LNCaP clone FGC (cell line): Measurements from ENCODE around the gene H2BK1.

ENCODE experiments used
- DNase-seq: peaks from one replicate; pipeline ENCODE4 v3.0.0-alpha.2; 2011; ENCODE audit warnings: low read depth
- H3K4me3 ChIP-seq: 2 replicates; pipeline ENCODE4 v1.5.1; 2011; ENCODE audit warnings: mild to moderate bottlenecking, low read depth, low read length, control low read depth
- TF ChIP-seq, protein P1 (sequence below): IDR thresholded peaks from 2 replicates; pipeline ENCODE4 v1.5.1; 2012; ENCODE audit warnings: mild to moderate bottlenecking; ENCODE audit not compliant: control insufficient read depth, insufficient read depth; ENCODE audit errors: extremely low read depth

The H2BK1 gene

DNA sequence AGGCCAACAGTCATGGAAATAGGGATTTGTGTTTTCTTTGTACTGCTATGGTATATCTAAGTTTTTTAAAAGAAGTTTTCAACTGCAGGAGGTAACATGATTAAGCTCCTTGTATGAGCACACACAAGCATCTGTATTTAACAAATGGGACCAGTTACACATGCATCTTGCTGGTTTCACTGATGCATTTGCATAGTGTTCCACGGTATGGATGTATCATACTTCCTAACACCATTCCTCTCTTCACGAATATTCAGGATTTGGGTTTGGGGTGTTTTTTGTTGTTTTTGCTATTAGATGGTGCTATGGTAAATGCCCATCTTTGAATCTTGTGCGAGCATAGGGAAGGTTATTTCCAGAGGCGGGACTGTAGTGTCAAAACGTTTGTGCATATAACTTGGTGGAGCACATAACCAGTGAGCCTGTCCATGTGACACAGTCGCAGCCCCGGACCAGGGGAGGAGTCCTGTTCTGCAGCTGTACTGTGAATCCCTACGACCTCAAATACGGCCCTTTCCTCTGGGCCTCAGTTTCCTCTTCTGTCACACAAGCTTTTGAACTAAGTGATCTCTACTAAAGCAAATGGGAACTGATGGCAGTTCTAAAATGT lies 1.9 kb downstream of the H2BK1 start:
- no peak overlapping the region for H3K4me3 ChIP-seq
- DNase-seq: no peak
- TF ChIP-seq, protein P1, sequence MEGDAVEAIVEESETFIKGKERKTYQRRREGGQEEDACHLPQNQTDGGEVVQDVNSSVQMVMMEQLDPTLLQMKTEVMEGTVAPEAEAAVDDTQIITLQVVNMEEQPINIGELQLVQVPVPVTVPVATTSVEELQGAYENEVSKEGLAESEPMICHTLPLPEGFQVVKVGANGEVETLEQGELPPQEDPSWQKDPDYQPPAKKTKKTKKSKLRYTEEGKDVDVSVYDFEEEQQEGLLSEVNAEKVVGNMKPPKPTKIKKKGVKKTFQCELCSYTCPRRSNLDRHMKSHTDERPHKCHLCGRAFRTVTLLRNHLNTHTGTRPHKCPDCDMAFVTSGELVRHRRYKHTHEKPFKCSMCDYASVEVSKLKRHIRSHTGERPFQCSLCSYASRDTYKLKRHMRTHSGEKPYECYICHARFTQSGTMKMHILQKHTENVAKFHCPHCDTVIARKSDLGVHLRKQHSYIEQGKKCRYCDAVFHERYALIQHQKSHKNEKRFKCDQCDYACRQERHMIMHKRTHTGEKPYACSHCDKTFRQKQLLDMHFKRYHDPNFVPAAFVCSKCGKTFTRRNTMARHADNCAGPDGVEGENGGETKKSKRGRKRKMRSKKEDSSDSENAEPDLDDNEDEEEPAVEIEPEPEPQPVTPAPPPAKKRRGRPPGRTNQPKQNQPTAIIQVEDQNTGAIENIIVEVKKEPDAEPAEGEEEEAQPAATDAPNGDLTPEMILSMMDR: no peak

DNA sequence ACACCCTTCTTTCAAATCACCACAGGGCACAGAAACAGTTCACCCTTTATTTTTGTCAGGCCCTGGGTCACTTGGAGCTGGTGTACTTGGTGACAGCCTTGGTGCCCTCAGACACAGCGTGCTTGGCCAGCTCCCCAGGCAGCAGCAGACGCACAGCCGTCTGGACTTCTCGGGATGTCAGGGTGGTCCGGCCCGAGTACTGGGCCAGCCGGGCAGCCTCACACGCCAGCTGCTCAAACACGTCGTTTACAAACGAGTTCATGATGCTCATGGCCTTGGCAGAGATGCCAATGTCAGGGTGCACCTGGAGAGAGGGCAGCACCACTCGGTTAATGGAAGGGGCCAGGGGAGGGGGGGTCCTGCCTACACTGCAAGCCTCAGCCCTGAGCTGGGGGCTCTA lies 2.5 kb downstream of the H2BK1 start:
- DNase-seq: no peak
- TF ChIP-seq, protein P1: no peak
- no peak overlapping the region for H3K4me3 ChIP-seq

GRCh38 chr7:151207315-151207714 lies 3.0 kb downstream of the H2BK1 start:
- TF ChIP-seq, protein P1: no peak
- no peak for DNase-seq

GRCh38 chr7:151206914-151207313 lies 3.4 kb downstream of the H2BK1 start:
- no peak overlapping the region for H3K4me3 ChIP-seq
- DNase-seq: no peak
- TF ChIP-seq, protein P1: no peak

More at GRCh38 chr7:151207315-151207714, 3.0 kb downstream of the H2BK1 start:
- no peak overlapping the region for H3K4me3 ChIP-seq

DNA sequence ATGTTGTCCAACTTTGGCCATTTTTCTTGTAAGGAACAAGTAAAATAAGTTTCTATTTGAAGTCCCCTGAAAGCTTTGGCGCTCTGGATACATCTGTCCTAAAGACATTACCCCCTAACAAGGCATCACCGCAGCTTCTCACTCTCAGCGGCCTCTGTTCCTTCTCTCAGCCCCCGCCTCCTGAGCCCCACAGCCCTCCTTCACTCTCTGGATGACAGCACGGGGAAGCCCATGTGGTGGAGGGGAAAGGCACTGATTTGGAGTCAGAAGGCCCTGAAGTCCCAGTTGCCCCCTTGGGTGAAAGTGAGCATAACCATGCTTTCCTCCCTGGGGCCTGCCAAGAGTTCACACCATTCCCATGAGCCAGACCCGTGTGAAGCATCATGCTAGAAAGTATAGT lies 4.6 kb downstream of the H2BK1 start:
- no peak for DNase-seq
- no peak overlapping the region for H3K4me3 ChIP-seq
- TF ChIP-seq, protein P1: no peak

GRCh38 chr7:151204383-151205032 lies 5.8 kb downstream of the H2BK1 start:
- H3K4me3 ChIP-seq: no peak overlapping the region
- TF ChIP-seq, protein P1: peak; percentile 28
- DNase-seq: no peak

GRCh38 chr7:151202836-151203235 lies 7.5 kb downstream of the H2BK1 start:
- no peak for DNase-seq
- TF ChIP-seq, protein P1: no peak
- no peak overlapping the region for H3K4me3 ChIP-seq
